GM21447 (cell line): ENCODE measurements around the gene CAMTA1.

Source experiments
- ATAC-seq: cut with Tn5 transposase; IDR thresholded peaks from one replicate; pipeline ENCODE4 v1.9.1; 2021; ENCODE audit not compliant: unreplicated experiment

Gene CAMTA1

DNA sequence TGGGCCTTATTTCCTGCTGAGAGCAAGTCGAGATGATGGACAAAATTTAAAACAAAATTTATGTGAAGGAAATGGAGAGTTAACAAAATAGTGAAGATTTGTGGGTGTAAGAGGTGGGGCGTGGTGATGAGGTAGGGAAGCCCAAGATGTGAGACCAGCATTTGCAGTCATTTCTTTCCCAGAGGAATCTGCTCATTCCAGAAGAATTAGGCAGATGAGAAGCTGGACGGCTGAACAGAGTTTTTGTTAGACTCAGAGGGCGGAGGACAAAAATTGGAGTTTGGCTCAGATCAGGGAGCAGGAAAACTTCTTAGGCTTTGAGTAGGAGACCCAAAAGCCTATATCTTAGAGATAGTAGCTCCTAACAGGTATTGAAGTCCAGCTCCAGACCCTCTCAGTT, 65.3 kb downstream of the CAMTA1 start:
- no peak for ATAC-seq

- no peak for ATAC-seq
These were observed 67.1 kb downstream of the CAMTA1 start for GRCh38 chr1:6852136-6852890.

- ATAC-seq = no peak
These were observed 68.9 kb downstream of the CAMTA1 start for GRCh38 chr1:6854166-6854565.

GRCh38 chr1:6857831-6858230, 72.6 kb downstream of the CAMTA1 start:
- no peak for ATAC-seq

DNA sequence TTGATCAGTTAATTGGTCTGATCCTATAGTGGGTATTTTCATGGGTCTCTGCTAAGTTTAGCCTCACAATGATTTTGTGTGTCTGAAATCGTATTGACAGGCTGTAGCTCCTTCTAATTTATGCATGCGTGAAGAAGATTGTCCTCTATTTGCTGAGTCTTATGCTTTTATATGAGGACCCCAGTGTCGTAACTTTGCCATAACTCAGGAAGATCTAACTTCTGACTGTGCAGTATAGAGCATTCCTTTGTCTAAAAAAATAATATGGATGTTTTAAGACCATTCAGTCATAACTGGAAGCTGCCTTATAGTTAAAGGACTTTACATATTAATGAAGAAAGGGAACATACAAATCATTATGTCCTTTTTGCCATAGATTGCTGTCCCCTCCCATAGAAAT, 73.3 kb downstream of the CAMTA1 start:
- ATAC-seq = no peak

DNA sequence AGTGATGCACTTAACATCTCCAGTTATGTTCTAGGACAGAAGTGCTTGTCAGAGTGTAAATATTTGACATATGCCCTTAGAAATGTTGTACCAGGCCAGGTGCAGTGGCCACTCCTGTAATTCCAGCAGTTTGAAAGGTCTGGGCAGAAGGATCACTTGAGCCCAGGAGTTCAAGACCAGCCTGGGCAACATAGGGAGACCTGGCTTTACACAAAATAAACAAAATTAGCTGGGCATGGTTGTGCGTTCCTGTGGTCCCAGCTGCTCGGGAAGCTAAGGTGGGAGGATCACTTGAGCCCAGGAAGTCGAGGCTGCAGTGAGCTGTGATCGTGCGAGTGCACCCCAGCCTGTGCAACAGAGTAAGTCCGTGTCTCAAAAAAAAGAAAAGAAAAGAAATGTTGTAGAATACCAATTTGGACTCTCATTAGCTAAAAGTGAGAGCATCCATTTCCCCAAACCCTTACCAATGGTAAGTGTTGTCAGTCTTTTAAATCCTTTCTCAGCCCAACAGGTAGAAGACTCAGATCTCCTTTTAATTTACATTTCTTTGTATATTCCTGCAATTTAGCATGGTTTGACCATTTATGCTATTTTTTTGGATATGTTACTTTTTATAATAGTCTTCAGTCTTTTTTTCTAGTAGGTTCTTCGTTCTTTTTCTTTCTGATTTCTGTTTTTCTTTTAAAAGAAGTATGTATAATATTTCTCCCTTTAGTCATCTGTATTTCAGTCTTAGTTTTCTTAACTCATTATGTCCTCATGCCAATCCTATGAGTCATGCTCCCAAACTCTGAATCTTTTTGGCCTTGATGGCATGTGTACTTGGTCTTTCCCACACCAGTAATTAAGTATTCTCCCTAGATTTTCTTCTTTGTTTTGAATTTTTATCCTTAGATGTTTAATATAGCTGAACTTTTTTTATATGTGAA, 74.4 kb downstream of the CAMTA1 start:
- ATAC-seq = no peak

DNA sequence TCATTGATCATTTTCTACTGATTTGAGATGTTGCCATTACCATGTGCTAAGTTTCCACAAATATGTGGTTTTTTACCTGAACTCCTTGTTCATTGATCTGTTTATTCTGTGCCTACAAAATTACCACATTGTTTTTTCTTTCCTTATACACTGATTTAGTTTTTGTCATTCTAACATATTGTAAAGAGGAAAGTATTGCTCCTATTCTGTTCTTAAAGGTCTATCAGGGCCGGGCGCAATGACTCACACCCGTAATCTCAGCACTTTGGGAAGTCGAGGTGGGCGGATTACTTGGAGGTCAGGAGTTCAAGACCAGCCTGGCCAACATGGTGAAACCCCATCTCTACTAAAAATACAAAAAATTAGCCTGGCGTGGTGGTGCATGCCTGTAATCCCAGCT, 75.1 kb downstream of the CAMTA1 start:
- ATAC-seq = no peak

DNA sequence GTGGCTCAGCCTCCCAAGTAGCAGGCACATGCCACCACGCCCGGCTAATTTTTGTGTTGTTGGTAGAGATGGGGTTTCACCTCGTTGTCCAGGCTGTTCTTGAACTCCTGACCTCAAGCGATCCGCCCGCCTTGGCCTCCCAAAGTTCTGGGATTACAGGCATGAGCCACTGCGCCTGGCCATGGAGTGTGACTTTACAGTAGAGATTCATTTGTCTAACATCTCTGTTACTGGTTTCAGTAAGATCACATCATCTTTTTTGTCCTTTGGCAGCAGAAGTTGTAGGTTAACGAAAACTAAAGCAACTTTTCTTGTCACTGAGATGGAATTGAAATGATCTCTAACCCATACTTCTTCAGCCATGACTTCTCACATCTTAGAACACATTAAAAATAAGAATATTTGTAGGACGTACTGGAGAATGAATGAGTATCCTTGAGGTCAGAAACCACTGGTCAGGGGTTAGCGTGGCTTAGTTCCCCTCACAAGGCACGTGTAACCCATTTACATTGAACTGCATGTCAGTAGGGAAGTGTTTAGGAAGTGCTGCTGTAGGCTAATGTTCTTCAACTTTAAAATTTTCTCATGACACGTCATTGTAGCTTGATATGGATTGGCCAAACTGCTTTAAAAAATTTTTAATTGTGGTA, 75.9 kb downstream of the CAMTA1 start:
- ATAC-seq = peak; percentile 54

DNA sequence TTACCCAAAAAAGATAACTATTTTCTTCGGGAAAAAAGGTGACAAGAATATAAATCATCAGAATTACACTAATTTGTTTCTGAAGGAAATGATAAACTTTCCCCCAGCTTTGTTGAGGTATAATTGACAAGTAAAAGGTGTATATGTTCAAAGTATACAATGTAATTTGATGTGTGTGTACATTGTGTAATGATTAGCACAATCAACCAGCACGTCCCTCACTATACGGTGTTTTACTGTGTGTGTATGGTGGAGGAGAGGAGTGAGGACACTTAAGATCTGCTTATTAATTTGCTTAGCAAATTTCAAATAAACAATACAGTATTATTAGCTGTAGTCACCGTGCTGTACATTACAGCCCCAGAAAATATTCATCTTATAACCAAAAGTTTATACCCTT, 77.7 kb downstream of the CAMTA1 start:
- no peak for ATAC-seq

GRCh38 chr1:6864166-6864565, 78.9 kb downstream of the CAMTA1 start:
- no peak for ATAC-seq

DNA sequence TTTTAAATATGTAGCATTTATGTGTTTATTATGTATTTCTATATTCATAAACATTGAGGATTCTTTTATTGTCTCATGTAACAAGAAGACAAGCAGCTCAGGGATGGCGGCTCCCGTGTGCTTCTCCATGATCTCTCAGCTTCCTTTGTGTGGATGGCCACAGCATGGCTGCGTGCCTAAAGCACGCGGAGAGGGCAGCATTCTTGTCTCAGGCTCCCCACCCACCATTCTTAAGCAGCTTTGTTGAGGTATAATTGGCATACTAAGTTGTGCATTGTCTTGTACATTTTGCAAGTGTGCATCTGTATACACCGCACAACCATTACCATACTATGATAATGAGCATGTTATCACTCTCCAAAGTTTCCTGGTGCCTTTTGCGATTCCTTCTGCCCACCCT, 81.6 kb downstream of the CAMTA1 start:
- ATAC-seq = no peak

DNA sequence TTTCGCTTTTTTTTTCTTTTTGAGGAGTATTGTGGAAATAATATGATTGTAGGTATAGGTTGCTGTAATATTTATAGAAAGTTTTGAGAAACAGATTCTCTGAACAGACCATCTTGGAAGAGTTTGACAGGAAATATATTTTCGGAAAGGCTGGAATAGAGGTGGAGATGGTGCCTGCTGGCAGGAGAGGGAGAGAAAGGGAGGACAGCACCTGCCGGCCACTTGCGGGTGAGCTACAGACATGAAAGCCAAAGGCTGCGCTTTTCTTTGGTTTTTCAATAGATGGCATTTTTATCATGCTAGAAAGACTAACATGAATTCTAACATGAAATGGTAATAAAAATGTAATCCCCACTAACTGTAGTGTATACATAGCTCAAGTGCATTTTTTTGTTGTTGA, 82.1 kb downstream of the CAMTA1 start:
- ATAC-seq = no peak

- ATAC-seq = no peak
These were observed 82.7 kb downstream of the CAMTA1 start for GRCh38 chr1:6867729-6868659.

- no peak for ATAC-seq
These were observed 83.6 kb downstream of the CAMTA1 start for GRCh38 chr1:6868660-6869380.

DNA sequence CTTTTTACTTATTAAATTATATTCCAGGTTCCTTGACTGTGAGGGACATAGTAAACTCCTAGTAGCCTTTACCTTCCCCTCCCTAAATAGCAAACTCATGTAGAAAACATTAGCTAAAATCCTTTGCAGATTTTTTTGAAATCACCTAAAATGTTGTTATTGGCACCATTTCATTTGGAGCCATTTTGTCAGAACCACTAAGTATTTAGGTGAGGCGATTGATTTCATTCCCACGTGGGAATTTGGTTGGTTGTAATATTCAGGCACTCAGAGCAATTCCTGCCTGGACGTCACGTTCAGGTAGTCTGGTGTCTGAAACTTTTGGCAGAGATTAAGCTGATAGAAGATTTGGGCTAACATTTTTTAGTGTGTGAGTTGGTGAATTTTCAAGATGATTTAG, 84.3 kb downstream of the CAMTA1 start:
- no peak for ATAC-seq

DNA sequence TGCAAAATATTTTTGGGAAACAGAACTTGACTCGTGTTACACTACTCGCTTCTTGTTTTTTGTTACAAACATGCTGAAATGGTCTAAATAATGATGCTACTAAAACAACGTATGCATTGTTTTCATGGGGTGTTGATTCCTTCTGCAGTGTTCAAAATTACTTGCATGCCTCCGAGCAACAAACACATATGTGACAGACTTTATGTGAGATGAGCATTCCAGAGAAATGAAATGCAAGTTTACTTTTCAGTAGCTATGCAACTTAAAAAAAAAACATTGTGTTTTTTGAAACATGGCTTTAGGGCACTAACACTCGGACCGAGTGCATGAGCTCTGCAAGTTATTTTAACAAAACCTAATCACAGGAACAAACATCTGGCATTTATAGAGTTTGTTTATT, 84.8 kb downstream of the CAMTA1 start:
- ATAC-seq = no peak

- no peak for ATAC-seq
These were observed 85.3 kb downstream of the CAMTA1 start for GRCh38 chr1:6870571-6870970.

GRCh38 chr1:6871300-6871972, 86.2 kb downstream of the CAMTA1 start:
- no peak for ATAC-seq

DNA sequence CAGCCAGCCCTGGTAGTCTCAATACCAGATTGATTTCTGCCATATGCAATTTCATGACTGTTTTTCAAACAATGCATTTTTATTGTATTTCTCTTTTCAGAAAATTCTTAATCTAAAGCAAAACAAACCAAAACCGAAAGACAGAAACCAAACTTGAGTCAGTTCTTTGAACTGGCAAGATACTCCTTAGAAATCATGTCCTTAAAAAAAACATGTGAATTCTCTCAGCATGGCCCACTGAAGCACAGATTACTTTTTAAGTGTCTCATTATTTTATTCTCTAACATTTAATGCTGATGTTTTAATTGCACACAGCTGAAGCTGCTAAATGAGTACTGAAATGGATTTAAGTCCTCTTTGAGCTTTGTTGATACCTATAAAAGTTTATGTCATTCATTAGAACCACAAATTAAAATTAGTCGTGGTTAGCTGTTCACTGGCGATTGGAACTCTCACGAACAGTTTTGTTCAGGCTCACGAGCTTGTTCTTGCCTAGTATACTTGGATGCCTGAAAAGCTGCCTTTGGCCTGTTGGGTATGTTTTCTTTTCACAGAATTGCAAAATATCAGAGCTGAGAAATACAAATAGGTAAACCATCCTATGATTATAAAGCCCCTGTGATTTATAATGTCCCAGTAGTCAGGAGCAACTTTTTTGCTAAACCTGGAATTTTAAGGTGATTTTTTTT, 87.5 kb downstream of the CAMTA1 start:
- ATAC-seq = no peak
